Measurements from ENCODE around the gene KCNT1. TPM values are rescaled to one million over a fixed set of nuclear protein-coding genes. Genes with fewer than 3 reads are reported as not detected.
A peak's percentile ranks its signal among the peaks of the same experiment; 100 is the strongest.

KCNT1 gene
- polyA plus RNA-seq, 3 donors = 0.09 to 0.90 (median 0.11) TPM

- DNase-seq = no peak
Measured at GRCh38 chr9:135796784-135797485, 95.0 kb downstream of the KCNT1 start.

- no peak for DNase-seq
Measured at GRCh38 chr9:135797507-135798262, 95.7 kb downstream of the KCNT1 start.

- no peak for DNase-seq
Measured at GRCh38 chr9:135798263-135798585, 96.2 kb downstream of the KCNT1 start.

- DNase-seq = no peak
Measured at GRCh38 chr9:135799261-135799660, 97.3 kb downstream of the KCNT1 start.

GRCh38 chr9:135801070-135801469, 99.1 kb downstream of the KCNT1 start:
- DNase-seq = no peak

GRCh38 chr9:135802876-135803419, 101.0 kb downstream of the KCNT1 start:
- DNase-seq = no peak

GRCh38 chr9:135803441-135803840, 101.5 kb downstream of the KCNT1 start:
- DNase-seq = no peak

GRCh38 chr9:135804581-135805421, 102.8 kb downstream of the KCNT1 start:
- DNase-seq = no peak

GRCh38 chr9:135805422-135806022, 103.5 kb downstream of the KCNT1 start:
- no peak for DNase-seq

- DNase-seq = no peak
Measured at GRCh38 chr9:135809166-135809565, 107.2 kb downstream of the KCNT1 start.

- DNase-seq = no peak
Measured at GRCh38 chr9:135810806-135811575, 109.0 kb downstream of the KCNT1 start.

GRCh38 chr9:135811801-135812200, 109.8 kb downstream of the KCNT1 start:
- no peak for DNase-seq

GRCh38 chr9:135812961-135813360, 111.0 kb downstream of the KCNT1 start:
- no peak for DNase-seq

- DNase-seq = no peak
Measured at GRCh38 chr9:135813671-135814290, 111.8 kb downstream of the KCNT1 start.

- DNase-seq = no peak
Measured at GRCh38 chr9:135814421-135815095, 112.6 kb downstream of the KCNT1 start.

GRCh38 chr9:135815413-135815812, 113.4 kb downstream of the KCNT1 start:
- no peak for DNase-seq

- peak; percentile 40 for DNase-seq
Measured at GRCh38 chr9:135815830-135816650, 114.1 kb downstream of the KCNT1 start.

- no peak for DNase-seq
Measured at GRCh38 chr9:135816651-135816970, 114.6 kb downstream of the KCNT1 start.

Data from renal pelvis (tissue), 4 donors.